Fibroblast of skin of back (primary cell): ENCODE results near the gene MPP2. TPM values are rescaled to one million over a fixed set of nuclear protein-coding genes. Genes with fewer than 3 reads are reported as not detected.
A peak's percentile ranks its signal among the peaks of the same experiment; 100 is the strongest.
"Not testable (repeated sequence)": the region's sequence is repeated elsewhere in the genome, so short reads cannot be mapped to it uniquely, and the experiment has no call there.

Source experiments
- DNase-seq: peaks from one replicate; pipeline ENCODE4 v3.0.0-alpha.2; 2013
- polyA plus RNA-seq, 2 experiments: library from polyadenylated mRNA; unstranded; fragments of 120-200 nt; gene quantifications; one replicate each; pipeline ENCODE4 v1.2.1, GENCODE V29; 2013; ENCODE audit not compliant: insufficient read length in 2 of 2

MPP2 gene, protein sequence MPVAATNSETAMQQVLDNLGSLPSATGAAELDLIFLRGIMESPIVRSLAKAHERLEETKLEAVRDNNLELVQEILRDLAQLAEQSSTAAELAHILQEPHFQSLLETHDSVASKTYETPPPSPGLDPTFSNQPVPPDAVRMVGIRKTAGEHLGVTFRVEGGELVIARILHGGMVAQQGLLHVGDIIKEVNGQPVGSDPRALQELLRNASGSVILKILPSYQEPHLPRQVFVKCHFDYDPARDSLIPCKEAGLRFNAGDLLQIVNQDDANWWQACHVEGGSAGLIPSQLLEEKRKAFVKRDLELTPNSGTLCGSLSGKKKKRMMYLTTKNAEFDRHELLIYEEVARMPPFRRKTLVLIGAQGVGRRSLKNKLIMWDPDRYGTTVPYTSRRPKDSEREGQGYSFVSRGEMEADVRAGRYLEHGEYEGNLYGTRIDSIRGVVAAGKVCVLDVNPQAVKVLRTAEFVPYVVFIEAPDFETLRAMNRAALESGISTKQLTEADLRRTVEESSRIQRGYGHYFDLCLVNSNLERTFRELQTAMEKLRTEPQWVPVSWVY
- polyA plus RNA-seq (2013, experiment 1 of 2; ENCODE audit: insufficient read length) = 7.8 TPM
- 6.7 TPM for polyA plus RNA-seq (2013, experiment 2 of 2; ENCODE audit: insufficient read length)

DNA sequence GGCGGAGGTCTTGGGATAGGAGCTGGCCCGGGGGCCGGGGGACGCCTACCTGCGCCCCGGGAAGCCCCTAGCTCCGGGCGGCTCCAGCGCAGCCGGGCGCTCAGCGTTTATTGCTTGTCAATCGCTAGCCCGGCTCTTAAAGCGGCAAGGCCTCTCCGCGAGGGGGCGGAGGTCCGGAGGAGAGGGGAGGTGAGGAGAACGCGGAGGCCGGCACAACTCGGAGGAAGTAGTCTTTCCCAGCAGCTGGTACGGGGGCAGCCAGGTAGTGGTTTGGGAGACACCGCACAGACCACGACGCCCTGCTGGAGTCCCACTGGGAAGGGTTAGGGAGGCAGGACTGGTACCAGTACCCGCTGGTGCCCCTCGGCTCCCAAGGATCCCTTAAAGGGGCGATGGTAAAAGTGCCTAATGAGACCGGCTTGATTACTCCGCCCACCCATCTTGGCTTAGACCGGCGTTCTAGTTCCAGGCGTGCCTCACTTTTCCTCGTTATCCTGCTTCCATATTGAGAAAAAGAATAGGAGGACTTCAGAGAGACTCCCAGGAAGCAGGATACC, at the start of gene MPP2:
Gene MPP2 (minus strand): TSS at position 112 of the 557 bp plus-strand sequence. CDS start 3,076 bp downstream, outside the sequence.
- DNase-seq = peak; percentile 77

DNA sequence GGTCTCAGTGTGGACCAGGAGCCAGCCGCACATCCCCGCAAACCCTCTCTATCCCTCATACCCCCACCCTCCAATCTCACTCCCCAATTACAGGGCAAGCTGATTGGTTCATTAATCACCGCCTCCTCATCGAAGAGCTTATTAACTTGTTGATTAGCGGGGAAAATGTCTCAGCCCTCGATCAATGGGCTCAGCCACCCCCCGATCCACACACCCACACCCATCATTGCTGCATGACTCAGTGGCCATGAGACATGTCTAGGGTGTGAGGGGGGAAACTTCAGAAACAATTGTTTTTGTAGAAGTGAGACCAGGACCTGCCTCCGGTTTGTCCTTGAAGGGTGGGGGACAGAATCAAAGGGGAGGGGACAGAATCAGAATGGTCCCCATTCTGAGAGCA, 48.9 kb upstream of the MPP2 start:
- no peak for DNase-seq

DNA sequence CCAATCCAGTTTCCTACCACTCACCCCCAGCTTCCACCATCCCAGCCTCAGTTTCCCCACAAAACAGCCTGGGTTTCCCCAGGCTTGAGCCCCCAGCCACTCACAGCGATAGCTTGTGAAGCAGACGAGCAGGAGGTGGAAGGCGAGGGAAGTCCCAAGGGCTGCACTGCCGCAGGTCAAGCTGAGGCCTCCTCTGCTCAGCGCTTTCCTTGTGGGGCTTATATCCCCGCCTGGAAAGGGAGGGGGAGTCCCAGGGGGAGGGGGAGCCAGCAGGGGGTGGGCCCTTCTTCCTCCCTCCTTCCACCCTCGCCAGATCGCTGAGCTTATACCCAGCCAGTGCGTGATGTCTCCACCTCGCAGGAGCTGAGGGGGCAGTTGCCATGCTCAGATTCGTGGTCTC, 46.4 kb upstream of the MPP2 start, which contains the start of gene PYY:
Gene PYY (minus strand): TSS at position 195 of the 400 bp plus-strand sequence. CDS start 457 bp downstream, outside the sequence.
- no peak for DNase-seq

DNA sequence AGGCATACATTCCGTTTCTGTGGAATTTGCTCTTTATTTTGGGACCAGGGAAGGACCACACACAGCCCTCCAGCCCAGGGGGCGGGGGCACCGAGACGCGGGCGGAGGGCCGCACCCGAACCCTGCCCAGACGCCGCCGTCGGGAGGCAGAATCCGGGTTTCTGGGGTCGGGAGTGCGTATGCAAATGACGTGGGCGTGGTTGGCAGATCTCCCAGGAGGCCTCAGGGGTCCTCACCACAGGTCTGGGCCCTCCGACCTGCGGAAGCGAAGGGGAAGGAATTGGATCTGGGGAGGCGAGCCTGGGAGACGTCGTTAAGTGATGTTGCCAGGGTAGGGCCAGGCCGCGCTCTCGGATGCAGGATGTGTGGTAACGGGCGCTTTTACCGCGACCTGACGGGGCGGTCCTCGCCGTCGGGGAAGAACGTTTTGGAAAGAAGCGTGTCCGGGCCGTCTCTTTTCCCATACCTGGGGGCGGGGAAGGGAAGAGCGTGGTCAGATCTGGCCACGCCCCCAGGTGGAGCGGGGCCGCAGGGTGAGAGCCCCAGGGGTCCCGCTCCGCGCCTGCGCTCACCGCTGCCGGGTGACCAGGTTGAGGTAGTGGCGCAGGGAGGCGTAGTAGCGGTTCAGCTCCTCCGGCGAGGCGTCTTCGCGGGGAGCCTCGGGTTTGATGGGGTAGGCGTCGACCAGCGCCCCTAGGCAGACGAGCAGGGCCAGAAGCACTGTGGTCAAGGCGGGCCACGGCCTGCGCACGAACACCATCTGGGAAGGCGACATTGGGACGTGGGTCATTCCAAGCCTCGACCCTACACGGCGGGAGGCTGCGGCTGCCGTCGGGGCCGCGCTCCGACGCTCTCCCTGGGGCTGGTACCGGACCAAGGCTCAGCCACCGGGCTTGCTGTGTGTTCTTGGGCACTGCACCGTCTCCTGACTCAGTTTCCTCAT, 45.7 kb upstream of the MPP2 start:
- DNase-seq = no peak

DNA sequence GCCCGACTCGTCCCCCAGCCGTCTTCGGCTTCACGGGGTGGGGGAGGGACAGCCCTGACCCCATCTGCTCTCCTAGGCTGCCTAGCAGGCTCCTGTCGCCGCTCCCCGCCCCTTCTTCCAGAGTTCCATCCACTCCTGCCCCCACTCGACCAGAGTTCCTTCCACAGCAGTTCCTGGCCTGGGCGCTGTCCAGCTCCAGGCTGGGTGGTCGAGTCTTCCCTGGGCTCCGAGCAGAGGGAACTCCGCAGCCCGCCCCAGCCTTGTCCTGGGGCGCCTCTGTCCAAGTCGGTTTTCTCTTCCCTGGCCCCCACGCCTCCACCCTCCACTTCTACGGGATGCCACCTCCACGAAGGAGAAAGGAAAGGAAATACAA, 45.0 kb upstream of the MPP2 start:
- DNase-seq = no peak

DNA sequence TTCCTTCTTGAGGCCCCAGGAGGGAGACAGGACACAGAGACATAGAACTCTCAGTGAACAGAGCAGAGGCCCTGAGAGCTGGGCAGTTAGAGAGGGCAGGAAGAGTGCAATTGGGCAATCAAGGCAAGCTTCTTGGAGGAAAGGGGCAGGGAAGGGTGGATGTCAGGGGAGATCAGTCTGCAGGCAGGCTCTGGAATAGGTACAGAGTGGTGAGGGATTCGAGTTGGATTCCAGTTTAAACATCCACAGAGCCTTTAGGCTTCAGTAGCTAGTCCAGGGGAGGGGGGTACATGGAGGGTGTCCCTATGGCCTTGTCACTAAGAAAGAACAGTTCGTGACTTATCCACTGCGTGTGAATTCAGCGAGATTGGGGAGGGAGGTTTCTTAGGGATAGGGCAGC, 44.4 kb upstream of the MPP2 start:
- DNase-seq = no peak

DNA sequence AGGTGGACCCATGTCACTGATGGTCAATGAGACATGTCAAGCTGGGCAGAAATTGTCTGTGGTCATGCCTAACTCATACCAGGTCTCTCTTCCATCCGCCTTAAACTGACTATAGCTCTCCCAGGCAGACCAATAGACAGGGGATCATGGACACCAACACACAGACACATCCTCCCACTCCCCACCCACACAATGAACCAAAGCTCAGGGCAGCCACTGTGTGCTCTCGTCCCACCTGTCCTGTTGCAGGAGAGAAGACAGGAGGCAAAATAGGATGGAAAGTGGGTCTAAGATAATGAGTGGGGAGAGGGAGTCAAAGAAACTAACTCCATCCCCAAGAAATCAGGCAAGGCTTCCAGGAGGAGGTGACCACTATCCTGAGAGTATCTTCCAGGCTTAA, 43.2 kb upstream of the MPP2 start:
- no peak for DNase-seq

DNA sequence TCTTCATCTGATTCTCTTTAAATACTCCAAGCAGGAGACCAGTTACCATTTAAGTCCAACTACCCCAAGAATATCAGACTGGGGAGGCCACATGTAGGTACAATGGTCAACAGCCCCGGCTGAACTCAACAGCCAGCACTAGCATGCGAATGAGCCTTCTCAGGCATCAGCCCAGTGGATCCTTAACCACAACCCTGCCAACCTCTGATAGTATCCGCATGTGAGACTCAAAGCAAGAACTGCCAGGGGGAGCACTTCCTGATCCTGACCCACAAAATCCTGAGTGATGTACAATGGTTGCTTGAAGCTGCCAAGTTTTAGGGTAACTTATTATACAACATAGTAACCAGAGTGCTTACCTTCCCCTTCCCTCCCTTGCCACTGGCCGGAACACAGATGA, 42.4 kb upstream of the MPP2 start:
- no peak for DNase-seq

DNA sequence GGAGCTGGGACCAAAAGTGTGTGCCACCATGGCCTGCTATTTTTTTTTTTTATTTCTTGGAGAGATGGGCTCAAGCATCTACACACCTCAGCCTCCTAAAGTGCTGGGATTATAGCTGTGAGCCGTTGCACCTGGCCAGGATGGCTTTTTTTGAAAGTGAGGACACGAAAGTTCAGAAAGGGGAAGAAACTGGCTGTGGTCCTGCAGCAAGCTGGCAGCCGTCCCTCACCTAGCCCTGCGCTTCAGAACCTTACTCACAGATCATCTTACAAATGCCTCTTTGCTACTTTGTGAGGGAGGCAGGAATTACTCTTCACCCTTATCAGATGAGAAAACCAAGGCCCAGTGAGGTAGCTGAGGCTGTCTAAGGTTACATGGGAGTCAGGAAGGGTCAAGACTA, 39.4 kb upstream of the MPP2 start:
- DNase-seq = no peak

DNA sequence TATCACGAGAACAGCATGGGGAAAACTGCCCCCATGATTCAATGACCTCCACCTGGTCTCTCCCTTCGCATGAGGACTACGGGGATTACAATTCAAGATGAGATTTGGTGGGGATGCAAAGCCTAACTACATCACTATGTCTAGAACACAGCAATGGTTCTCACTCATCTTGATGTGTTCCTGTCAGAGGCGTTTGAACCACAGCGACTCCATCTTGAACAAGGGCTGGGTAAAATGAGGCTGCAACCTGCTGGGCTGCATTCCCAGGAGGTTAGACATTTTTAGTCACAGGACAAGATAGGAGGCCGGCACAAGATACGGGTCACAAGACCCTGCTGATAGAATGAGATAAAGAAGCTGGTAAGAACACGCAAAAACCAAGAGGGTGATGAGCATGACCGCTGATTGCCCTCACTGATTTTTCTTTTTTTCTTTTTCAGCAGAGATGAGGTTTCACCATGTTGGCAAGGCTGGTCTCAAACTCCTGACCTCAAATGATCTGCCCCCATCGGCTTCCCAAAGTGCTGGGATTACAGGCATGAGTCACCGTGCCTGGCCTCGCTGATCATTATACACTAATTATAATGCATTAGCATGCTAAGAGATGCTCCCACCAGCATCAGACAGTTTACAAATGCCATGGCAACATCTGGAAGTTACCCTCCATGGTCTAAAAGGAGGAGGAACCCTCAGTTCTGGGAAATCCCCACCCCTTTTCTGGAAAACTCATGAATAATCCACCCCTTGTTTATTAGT, 37.9 kb upstream of the MPP2 start:
- DNase-seq = no peak

DNA sequence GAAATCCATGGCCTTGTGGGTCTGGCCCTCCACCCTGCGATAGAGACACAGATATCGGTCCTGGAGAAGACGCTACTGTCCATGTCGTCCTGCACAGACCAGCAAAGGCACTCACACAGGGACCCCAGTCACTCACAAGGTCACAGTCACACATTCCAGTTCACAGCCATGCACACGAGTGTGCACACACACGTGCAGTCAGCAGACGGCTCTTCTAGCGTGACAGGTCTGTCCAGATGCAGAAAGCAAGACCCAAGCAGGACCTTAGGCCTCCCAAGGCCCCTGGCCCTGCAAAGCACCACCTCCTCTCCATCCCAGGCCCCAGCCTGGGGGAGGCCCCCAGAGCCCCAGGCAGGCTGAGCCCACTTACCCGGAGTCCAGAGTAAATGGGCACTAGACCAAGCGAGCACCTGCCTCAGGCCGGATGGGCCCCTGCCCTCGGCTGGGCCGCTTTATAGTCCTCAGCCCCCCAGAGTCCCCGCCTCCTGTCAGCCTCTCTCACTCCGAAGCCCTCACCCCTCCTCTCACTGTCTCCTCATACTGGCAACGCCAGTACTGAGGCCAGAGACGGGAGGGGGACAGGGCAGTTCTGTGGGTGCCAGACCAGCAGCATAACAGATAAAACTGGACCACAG, 34.8 kb upstream of the MPP2 start, which contains the start of gene PPY:
Gene PPY (minus strand): TSS at position 426 of the 635 bp plus-strand sequence. CDS start 822 bp downstream, outside the sequence.
- DNase-seq = no peak

DNA sequence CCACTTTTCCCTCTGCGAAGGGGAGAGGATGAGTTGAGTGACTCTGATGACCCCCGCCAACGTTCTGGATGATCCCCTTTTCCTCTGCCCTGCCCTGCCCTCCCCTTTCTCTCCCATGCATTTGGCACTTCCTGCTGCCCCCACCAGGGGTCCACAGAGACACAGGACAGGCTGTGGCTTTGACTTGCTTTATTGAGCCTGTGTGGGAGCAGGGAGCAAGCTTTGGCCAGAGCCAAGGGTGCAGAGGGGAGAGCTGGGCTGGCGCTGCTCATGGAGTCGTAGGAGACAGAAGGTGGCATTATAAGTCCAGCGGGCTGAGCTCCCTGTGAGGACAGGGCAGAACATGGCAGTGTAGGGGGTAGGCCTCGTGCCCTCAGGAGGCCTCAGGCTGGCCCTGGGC, 33.3 kb upstream of the MPP2 start:
- DNase-seq = peak; percentile 58

DNA sequence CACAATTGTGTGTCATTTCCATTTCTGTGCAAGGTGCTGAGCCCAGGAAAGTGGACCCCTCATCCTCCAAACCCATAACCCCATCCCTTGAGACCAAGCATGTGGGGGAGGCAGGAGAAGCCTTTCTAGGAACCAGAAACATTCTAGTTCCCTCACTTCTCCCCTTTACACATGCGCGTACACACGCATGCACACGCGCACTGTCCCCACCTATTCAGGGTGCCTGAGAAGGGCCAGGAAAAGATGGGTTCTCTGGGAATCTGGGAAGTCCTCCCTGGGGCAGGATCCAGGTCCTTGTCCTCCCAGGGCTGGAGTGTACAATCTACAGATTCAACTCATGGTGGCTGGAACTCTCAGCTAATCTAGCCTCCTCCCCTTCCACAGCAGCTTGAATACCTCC, 32.5 kb upstream of the MPP2 start:
- DNase-seq = no peak

DNA sequence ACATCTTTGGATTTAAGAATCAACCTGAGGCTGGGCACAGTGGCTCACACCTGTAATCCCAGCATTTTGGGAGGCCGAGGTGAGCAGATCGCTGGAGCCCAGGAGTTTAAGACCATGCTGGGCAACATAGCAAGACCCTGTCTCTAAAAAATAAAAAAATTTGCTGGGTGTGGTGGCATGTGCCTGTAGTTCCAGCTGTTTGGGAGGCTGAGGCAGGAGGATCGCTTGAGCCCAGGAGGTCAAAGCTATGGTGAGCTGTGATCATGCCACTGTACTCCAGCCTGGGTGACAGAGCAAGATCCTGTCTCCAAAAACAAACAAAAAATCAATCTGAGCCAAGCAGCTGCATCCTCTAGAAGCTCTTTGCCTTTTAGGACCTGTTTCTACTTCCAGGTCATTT, 32.1 kb upstream of the MPP2 start:
- DNase-seq = not testable (repeated sequence)

DNA sequence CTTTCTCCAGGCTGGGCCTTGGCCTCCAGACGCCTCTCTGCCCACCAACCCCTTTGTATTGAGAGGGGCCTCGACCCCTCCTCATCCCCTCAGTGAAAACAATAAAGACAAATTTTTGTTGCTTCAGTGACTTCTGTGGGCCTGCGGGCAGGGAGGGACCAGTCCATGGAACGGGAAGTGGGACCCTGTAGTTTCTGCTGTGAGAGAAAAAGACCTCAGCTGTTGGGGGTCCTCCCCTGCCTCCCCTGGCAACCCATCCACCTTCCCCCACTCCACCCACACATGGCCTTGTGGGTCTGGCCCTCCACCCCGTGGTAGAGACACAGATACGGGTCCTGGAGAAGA, 31.5 kb upstream of the MPP2 start:
- DNase-seq = no peak

DNA sequence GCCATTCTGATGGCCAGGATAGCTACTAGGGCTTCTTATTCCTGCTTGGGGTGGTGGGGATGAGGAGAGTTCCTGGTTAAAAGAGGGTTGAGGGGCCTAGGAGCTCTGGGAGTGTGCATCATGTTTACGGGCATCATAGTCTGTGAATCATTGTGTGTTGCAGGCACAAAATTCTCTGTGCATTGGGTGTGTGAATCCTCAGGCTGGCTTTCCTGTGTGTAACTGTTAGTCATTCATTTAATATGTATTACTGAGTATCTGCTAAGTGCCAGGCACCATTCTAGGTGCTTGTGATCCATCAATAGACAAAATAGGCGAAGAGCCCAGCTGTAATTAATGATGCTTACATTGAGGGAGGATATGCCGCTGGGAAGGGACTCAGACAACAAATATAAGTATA, 29.1 kb upstream of the MPP2 start:
- DNase-seq = peak; percentile 23

DNA sequence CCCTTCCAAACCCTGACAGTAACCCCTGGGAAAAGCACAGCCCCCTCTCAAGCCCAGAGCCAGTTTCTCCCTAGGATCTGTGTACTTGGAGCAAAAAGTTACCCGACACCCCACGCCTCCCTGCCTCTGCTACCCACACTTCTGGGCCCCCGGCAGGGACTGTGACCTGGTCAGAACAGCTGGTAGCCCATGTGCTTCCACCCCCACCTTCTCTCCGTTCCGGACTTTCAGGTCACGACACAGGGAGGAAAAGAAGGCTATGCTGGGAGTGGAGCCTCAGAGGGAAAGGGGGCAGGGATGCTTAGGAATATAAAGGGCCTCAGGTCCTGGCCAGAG, 28.6 kb upstream of the MPP2 start:
- DNase-seq = no peak

DNA sequence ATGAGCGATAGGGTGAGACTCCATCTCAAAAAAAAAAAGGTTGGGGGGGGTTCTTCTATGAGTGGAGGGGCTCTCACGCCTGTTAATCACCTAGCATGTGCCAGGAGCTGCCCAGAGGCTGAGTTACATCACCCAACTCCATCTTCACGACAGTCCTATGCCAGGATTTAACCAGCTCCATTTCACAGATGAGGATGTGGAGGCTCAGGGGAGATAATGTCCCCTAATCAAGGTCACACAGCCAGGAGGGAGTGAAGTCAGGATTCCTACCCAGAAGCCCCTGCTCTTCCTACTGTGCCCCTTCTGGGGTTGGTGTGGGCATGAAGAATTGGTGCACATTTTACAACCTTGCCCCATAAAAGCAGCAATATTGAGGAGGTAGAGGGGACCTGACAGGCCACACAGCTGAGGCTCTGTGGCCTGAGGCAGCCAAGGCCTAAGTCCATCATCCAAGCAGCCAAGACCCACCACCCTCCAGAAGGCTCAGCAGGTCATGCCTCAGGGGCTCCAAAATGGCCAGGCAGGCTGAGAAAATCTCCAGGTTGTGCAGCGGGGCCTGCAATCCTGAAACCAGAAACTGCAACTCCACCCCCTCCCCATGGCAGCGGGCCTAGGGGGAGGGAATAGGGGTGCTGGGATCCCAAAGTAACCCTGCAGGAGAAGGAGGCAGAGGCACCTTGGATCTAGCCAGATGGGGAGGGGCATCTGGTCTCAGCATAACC, 28.0 kb upstream of the MPP2 start:
- no peak for DNase-seq

DNA sequence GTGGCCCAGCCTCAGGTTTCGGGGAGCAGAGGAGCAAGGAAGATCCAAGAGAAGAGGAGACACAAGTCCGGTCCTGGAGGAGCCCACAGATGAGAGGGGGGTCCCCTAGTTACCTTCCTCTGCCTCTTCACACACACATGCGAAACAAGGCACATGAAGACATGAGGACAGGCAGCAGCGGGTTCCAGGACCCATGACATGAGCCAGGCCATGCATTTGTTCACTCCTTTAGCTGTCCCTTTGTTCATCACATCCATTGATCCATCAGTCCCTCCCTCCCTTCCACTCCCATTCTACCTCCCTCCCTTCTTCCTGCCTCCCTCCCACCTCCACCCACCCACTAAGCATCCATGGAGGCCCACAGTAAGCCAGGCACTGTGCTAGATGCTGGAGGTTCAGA, 25.6 kb upstream of the MPP2 start:
- DNase-seq = no peak

DNA sequence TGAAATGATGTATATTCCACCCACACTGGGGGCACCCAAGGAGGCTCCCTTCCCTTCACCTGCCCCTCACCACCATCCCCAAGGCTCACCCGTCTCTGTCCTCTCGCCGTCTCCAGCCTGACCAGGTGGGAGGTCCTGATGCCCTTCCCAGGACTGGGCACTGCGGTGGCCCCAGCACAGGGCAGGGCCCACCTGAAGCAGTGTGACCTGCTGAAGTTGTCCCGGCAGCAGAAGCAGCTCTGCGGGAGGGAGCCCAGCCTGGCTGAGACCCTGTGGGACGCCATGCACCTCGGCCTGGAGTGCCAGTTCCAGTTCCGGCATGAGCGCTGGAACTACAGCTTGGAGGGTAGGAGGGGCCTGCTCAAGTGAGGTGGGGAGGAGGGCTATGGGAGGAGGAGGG, 25.0 kb upstream of the MPP2 start:
- DNase-seq = no peak

DNA sequence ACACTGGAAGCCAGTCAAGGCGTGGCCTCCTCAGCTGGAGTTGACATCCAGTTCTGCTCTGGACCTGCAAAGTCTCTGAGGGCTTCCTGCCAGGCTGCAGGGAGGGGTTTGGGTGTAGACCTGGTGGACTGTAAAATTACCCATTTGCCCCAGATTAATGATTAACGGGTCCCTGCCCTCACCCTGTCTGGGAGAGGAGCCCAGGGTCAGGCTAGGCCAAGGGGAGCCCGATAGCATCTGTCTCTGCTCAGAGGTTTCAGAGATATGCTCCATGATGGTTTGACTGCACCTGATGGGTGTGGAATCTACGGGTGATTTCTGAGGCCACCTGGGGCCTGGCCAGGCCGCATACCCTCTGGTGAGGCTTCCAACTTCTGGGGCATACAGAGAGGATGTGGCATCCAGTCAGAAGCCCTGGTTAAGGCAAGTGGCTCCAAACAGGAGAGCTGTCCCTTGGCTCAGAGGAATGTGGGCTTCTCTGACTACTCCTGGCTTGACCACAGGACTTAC, 23.8 kb upstream of the MPP2 start:
- no peak for DNase-seq
